ENCODE measurements around the gene JARID2.

GRCh38 chr6:15425947-15426346, 180.1 kb downstream of the JARID2 start:
- no peak for TF ChIP-seq POLR2A (IDR thresholded peaks at IDR 0.05)
- TF ChIP-seq, protein P1, sequence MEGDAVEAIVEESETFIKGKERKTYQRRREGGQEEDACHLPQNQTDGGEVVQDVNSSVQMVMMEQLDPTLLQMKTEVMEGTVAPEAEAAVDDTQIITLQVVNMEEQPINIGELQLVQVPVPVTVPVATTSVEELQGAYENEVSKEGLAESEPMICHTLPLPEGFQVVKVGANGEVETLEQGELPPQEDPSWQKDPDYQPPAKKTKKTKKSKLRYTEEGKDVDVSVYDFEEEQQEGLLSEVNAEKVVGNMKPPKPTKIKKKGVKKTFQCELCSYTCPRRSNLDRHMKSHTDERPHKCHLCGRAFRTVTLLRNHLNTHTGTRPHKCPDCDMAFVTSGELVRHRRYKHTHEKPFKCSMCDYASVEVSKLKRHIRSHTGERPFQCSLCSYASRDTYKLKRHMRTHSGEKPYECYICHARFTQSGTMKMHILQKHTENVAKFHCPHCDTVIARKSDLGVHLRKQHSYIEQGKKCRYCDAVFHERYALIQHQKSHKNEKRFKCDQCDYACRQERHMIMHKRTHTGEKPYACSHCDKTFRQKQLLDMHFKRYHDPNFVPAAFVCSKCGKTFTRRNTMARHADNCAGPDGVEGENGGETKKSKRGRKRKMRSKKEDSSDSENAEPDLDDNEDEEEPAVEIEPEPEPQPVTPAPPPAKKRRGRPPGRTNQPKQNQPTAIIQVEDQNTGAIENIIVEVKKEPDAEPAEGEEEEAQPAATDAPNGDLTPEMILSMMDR (IDR thresholded peaks at IDR 0.05 in 4 of 5, conservative IDR thresholded peaks at IDR 0.05 in 1 of 5), result no peak

Data from gastrocnemius medialis (tissue), 4 donors.